Kidney capillary endothelial cell (primary cell): ENCODE data around the gene NR2C1.
"Not testable (repeated sequence)": the region's sequence is repeated elsewhere in the genome, so short reads cannot be mapped to it uniquely, and the experiment has no call there.

ENCODE experiments used
- DNase-seq: peaks from one replicate; pipeline ENCODE4 v3.0.0-alpha.2; 2018; ENCODE audit warnings: low spot score

NR2C1 gene

DNA sequence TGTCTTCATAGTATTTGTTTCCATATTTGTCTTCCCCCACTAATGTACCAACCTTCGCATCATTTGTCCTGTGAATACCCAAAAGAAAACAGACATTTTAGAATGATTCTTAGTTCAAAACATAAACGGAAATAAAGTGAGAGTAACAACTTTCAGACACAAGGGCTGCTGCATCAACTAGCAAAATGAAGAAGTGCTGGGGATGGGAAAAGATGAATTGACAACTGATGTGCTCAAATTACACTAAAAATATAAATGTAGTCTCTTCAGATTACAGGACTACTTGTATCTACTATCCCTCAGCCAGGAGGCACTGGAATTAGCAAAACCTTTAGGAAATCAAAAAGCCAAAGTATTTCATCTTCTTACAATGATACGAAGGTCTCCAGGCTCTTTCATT is 70.7 kb downstream of the NR2C1 start:
- DNase-seq = no peak

DNA sequence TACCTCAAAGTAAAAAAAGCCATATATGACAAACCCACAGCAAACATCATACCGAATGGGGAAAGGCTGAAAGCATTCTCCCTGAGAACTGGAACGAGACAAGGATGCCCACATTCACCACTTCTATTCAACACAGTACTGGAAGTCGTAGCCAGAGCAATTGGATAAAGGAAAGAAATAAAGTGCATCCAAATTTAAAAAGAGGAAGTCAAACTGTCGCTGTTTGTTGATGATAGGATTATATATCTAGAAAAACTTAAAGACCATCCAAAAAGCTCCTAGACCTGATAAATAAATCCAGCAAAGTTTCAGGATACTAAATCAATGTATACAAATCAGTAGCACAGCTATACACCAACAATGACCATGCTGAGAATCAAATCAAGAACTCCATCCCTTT is 75.1 kb downstream of the NR2C1 start:
- DNase-seq = no peak

DNA sequence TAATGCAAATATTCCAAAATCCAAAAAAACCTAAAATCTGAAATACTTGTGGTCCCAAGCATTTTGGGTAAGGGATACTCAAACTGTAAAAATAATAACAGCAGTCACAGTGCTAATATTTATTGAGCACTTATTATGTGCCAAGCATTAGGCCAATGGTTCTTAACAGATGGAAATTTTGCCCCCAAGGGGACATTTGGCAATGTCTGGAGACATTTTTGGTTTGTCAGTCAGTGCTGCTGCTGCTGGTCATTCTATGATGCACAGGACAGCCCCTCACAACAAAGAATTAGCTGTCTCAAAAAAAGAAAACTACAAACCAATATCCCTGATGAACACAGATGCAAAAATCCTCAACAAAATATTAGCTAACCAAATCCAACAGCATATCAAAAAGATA is 75.7 kb downstream of the NR2C1 start:
- no peak for DNase-seq

DNA sequence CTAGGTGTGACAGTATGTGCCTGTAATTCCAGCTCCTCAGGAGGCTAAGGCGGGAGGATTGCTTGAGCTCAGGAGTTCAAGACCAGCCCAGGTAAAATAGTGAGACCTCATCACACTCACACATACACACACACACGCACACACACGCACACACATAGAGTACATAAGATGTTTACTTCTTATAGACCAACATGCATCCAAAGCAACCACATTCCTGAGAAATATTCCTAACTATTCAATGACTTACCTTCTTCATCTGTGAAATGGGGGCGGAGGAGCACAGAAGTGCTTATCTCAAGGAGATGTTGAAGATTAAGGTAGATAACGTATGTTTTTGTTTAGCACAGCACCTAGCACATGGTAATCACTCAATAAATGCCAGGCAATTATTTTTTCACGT is 76.4 kb downstream of the NR2C1 start:
- DNase-seq = no peak

DNA sequence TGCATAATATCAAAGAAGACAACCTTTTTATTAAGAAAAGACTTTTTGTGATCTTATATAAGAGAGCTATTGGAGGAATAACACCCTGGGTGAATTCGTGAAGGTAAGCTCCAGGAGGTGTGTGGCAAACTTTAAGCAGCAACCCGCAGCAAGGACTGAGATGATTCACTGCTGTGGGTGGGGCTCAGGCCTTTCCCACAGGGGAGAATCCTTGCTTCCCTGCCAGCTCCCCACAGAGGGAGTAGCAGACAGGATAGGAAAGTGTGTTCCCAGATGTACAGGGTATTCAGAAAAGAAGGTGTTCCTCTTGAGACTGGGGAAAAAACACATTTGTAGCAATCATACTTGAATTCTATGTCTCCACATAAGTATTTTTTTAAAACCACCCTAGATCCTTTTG is 79.1 kb downstream of the NR2C1 start:
- no peak for DNase-seq

DNA sequence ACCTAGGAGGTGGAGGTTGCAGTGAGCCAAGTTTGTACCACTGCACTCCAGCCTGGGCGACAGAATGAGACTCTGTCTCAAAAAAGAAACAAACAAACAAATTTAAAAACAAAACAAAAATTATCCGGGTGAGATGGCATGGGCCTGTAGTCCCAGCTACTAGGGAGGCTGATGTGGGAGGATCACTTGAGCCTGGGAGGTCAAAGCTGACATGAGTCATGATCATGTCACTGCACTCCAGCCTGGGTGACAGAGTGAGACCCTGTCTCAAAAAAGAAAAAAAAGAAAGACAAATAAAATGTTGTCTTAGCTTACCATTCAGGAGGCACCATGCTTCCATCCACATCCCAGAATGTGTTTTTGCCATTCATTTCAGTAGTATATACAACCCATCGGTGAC is 79.6 kb downstream of the NR2C1 start:
- DNase-seq = not testable (repeated sequence)

DNA sequence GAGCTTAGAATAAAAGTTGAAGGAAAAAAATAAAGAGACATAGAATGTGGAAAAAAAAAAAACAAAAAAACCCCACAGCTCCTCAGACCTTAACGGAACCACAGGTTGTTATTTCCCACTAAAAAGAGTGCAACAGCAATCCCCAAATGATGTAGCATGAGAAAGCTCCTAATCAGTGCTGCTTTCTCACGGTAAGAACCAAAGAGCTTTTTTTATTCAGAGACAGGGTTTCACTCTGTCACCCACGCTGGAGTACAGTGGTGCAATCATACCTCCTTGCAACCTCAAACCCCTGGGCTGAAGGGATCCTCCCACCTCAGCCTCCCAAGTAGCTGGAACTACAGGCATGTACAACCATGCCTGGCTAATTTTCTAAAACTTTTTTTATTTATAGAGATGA is 83.2 kb downstream of the NR2C1 start:
- DNase-seq = no peak

DNA sequence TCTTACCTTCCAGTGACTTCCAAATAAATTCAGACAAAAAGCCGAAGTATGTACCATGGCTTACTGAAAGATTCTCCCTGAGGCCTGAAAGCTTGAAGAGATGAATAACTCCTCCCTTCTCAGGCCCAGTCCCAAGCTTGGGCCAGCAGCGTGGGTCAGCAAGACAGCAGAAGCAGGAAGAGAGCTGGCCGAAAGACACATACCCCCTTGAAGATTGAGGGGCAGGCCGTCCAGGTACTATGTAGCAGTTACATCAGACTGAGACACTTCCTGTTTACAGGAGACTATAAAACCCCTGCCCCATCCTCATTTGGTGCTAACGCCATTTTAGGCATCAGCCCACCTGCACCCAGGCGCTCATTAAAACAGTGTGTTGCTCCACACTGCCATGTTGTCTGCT is 84.9 kb downstream of the NR2C1 start:
- DNase-seq = no peak

DNA sequence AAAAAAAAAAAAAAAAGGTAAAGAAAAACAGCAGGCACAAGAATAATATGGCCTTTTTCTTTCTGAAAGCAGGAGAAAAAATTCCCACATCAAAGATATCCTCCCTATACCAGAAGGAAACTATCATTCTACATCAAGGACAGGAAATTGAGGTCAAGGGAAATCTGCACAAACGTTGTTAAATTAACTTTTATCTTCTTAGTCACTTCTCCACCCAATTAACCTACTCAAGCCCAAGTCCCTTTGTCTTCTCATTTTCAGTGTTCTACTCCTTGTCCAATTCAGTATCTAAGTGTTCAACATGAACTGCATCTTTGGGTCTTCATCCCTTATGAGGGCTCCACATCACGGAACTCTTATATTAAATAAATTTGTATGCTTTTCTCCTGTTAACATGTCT is 85.6 kb downstream of the NR2C1 start:
- DNase-seq = no peak

DNA sequence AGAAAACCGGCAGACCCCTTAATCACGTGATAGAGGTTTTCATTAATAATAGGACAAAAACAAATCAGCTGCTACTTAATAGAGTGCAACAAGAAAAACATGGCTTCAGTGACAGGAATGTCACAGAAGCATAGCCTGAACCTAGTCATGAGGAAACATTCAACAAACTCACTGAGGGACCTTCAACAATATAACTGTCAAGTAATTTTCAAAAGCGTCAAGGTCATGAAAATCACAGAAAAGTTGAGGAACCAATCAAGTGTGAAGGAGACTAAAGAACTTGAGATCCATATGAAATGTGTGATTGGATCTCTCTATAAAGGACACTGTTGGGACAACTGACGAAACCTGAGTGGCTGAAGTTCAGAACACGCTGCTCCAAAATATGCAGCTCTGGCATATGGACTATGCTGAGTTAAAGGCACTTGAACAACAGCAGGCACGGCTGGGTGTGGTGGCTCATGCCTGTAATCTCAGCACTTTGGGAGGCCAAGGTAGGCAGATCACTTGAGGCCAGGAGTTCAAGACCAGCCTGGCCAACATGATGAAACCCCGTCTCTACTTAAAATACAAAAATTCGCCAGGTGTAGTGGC is 86.2 kb downstream of the NR2C1 start:
- no peak for DNase-seq

DNA sequence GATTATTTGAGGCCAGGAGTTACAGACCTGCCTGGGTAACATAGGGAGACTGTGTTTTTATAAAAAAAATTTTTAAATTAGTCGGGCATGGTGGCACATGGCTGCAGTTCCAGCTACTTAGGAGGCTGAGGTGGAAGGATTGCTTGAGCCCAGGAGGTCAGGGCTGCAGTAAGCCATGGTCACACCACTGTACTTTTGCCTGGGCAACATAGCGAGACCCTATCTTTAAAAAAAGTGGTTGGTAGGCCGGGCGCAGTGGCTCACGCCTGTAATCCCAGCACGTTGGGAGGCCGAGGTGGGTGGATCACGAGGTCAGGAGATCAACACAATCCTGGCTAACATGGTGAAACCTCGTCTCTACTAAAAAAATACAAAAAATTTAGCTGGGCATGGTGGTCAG is 88.3 kb downstream of the NR2C1 start:
- not testable (repeated sequence) for DNase-seq

DNA sequence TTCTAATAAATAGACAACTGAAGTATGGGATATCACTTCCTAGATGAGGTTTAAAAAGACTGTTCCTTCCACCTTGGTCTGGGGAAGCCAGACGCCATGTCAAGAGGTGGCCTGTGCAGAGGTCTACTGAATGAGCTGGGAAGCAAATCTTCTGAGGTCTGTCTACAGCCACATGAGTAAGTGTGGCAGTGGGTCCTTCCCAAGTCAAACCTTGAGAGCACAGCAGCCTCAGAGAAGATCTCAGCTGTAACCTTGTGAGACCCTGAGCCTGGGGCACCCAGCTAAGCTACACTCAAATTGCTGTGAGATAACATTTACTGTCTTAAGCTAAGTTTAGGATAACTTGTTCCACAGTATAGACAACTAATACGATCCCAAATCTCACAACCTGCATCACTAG is 90.1 kb downstream of the NR2C1 start:
- no peak for DNase-seq

DNA sequence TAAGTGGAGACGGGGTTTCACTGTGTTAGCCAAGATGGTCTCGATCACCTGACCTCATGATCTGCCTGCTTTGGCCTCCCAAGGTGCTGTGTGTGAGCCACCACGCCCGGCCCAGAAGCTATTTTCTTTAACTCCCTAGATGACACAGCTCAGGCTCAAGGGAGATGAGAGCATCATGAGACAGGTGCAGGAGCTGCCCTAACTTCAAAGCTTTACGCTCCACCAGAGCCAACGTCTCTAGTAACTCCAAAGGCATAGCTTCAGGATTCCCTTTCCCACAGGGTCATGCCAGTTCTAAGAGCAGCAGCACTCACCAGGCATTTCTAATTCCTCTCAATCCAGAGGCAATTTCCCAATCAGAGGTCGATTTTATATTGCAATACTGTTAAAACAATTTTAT is 91.0 kb downstream of the NR2C1 start:
- no peak for DNase-seq

DNA sequence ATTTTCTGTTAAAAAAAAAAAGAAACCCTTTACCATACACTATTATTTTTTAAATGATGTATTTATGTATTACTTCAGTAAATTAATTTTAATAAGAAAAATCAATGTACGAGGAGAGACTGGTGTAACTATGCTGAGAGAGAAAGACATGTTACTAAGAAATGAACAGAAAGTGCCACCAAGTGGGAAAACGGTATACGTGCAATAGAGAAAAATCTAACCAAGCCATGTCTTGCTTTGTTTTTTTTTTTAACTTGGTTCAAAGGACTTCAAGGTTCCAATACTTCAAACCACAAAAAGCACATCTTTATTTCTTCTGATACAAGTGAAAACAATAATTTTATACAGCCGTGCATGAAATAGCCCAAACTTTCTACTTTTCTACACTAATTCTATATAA is 92.8 kb downstream of the NR2C1 start:
- no peak for DNase-seq

DNA sequence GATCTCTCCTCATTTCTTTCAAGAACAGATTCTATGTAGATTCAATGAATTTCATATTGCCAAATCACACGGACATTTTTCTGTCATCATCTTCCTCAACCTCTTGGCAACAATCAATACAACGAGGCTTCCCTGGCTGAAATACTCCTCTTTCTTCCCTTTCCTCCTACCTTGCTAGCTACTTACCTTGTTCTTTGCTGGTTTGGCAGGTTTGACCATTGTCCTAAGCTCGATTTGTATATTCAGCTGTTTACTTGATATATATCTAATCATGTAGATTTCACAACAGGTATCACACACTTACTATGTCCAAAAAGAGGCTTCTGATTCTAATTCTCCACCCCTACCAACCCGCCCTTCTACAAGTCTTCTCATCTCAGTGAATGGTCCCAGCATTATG is 93.5 kb downstream of the NR2C1 start:
- DNase-seq = no peak

DNA sequence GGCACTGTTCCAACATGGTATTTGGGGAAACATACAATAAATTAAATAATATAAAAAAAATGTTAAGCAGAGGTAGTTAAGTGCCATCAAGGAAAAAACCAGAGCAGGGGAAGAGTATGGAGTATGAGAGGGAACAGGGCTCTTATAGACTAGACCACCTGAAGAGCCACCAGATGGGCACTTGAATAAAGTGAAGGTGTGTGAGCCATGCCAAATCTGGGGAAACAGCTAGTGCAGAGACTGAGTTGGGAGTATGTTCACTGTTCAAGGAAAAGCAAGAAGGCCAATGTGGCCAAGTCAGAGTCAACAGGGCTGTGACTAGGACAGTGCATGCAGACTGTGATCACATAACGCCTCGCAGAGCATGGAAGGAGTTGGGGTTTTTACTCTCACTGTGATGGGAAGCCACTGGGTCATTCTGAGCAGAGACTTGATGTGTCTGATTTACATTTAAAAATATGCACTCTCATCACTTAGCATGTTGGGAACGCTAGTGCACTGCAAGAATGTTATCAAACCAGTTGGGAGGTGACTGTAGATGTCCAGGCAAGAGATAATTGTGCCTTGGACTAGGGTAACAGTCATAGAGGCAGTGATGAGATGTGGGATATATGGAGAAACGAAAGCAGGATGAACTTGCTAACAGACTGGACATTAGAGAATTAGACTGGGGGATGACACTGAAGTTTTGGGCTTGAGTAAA is 95.5 kb downstream of the NR2C1 start:
- DNase-seq = no peak

DNA sequence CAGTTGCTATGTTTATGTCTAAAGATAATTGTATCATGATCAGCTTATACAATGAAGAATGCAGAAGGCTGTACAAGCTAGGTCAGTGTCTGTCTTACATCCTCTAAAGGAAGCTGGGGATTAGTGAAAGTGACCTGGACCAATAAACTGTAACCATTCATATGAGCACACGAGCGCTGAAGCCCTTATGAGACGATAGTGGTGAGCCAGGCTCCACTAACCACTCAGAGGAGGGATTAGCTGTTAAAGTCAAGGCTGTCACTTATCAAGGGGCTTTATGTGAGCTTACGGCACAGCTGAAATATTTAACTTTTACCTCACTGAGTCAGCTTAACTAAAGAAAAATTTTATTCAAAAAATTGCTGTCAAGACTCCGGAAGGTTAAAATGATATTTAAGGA is 100.2 kb downstream of the NR2C1 start:
- no peak for DNase-seq

DNA sequence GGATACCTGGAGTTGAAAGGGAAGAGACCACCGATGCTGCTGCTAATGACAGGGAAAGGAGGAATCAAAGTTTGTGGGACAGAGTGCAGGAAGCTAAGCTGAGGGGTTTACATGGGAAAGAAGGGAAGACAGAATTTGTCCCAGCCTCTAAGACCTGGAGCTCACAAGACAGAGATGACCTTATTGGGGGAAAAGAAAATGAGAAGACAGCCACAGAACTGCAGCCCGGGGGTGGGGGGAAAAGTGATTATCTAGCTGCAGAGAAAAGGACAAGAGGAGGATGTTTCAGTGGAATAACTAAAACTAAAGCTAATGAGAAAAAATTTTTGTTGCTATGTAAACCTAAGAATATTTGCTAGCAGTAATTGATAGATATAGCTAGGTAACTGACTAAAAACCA is 100.6 kb downstream of the NR2C1 start:
- DNase-seq = no peak

DNA sequence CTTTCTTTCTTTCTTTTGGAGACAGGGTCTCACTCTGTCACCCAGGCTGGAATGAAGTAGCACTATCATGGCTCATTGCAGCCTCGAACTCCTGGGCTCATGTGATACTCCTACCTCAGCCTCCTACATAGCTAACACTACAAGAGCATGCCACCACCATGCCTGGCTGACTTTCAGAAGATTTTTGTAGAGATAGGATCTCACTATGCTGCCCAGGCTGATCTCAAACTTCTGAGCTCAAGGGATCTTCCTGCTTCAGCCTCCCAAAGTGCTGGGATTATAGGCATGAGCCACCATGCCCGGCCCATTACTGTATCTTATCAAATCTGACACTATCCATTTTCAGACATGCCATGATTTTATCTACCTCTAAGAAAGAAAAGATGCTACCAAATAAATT is 101.5 kb downstream of the NR2C1 start:
- no peak for DNase-seq

DNA sequence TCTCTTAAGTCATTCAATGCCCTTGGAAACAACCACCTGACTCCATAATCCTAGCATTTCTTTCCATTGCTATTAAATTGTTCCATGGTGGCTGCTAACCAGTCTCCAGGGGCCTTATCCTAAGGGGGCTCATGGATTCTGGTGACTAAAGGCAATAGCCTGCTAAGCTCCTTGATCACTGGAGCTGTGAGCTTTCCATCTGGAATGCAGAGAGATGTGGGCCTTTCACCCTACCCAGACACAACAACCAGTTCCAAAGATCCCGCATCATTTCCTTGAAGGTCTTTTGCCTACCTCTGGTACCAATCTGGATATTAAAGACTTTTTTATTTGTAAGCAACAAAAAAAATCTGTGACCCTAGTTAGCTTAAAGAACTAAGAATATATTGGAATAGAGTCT is 102.9 kb downstream of the NR2C1 start:
- DNase-seq = no peak
